Activated CD4-positive, alpha-beta T cell treated with anti-CD3 and anti-CD28 coated beads for 24 hours (primary cell): Measurements from ENCODE around the gene CCDC27.

ENCODE experiments used
- DNase-seq, 2 donors: peaks; one replicate each; pipeline ENCODE4 v3.0.0-alpha.2; 2020; ENCODE audit warnings: low read depth in 2 of 2

CCDC27 gene

GRCh38 chr1:3774946-3775489 is 22.8 kb downstream of the CCDC27 start:
- no peak for DNase-seq

GRCh38 chr1:3775490-3776230 is 23.4 kb downstream of the CCDC27 start:
- no peak for DNase-seq

- DNase-seq, result no peak
Observed at GRCh38 chr1:3776231-3776961, 24.1 kb downstream of the CCDC27 start.

- no peak for DNase-seq
Observed at GRCh38 chr1:3777078-3777547, 24.9 kb downstream of the CCDC27 start.

- no peak for DNase-seq
Observed at GRCh38 chr1:3777647-3778589, 25.7 kb downstream of the CCDC27 start.

GRCh38 chr1:3778590-3779264 is 26.5 kb downstream of the CCDC27 start:
- no peak for DNase-seq

- DNase-seq, result no peak
Observed at GRCh38 chr1:3779265-3779911, 27.1 kb downstream of the CCDC27 start.

- no peak for DNase-seq
Observed at GRCh38 chr1:3779912-3780416, 27.7 kb downstream of the CCDC27 start.

GRCh38 chr1:3780901-3781300 is 28.7 kb downstream of the CCDC27 start:
- no peak for DNase-seq

- no peak for DNase-seq
Observed at GRCh38 chr1:3783651-3784474, 31.6 kb downstream of the CCDC27 start.

GRCh38 chr1:3785045-3785444 is 32.8 kb downstream of the CCDC27 start:
- DNase-seq, result no peak

- DNase-seq, result no peak
Observed at GRCh38 chr1:3785456-3786157, 33.4 kb downstream of the CCDC27 start.

- DNase-seq, result no peak
Observed at GRCh38 chr1:3786468-3787348, 34.5 kb downstream of the CCDC27 start.

- no peak for DNase-seq
Observed at GRCh38 chr1:3787349-3787715, 35.1 kb downstream of the CCDC27 start.

- no peak for DNase-seq
Observed at GRCh38 chr1:3787745-3788605, 35.7 kb downstream of the CCDC27 start.

GRCh38 chr1:3788756-3789420 is 36.6 kb downstream of the CCDC27 start:
- no peak for DNase-seq
